OCI-M2 (cell line): Measurements from ENCODE around the gene ZAR1L.

Source experiments
- DNase-seq: peaks from one replicate; lab custom pipeline; 2025; ENCODE audit not compliant: unreplicated experiment; lab: John Stamatoyannopoulos, UW

ZAR1L gene

GRCh38 chr13:32302461-32302860 is 12.7 kb downstream of the ZAR1L start:
- DNase-seq, result no peak

GRCh38 chr13:32300920-32301319 is 14.2 kb downstream of the ZAR1L start:
- DNase-seq, result no peak

GRCh38 chr13:32300406-32300805 is 14.8 kb downstream of the ZAR1L start:
- no peak for DNase-seq

- no peak for DNase-seq
Measured at GRCh38 chr13:32299893-32300292, 15.3 kb downstream of the ZAR1L start.

- DNase-seq, result no peak
Measured at GRCh38 chr13:32298695-32299094, 16.5 kb downstream of the ZAR1L start.

GRCh38 chr13:32297206-32297605 is 18.0 kb downstream of the ZAR1L start:
- DNase-seq, result no peak

GRCh38 chr13:32285633-32285965 is 29.6 kb downstream of the ZAR1L start:
- DNase-seq, result no peak

- no peak for DNase-seq
Measured at GRCh38 chr13:32284927-32285632, 30.1 kb downstream of the ZAR1L start.

- DNase-seq, result no peak
Measured at GRCh38 chr13:32282096-32282711, 33.0 kb downstream of the ZAR1L start.

- no peak for DNase-seq
Measured at GRCh38 chr13:32281096-32281495, 34.1 kb downstream of the ZAR1L start.

- no peak for DNase-seq
Measured at GRCh38 chr13:32278426-32278825, 36.7 kb downstream of the ZAR1L start.

- no peak for DNase-seq
Measured at GRCh38 chr13:32277839-32278238, 37.3 kb downstream of the ZAR1L start.

GRCh38 chr13:32272021-32272683 is 43.0 kb downstream of the ZAR1L start:
- no peak for DNase-seq

- no peak for DNase-seq
Measured at GRCh38 chr13:32267836-32268439, 47.2 kb downstream of the ZAR1L start.

GRCh38 chr13:32266130-32266529 is 49.0 kb downstream of the ZAR1L start:
- DNase-seq, result no peak

GRCh38 chr13:32265726-32266125 is 49.4 kb downstream of the ZAR1L start:
- DNase-seq, result no peak

- no peak for DNase-seq
Measured at GRCh38 chr13:32264407-32264806, 50.8 kb downstream of the ZAR1L start.

GRCh38 chr13:32262619-32263018 is 52.5 kb downstream of the ZAR1L start:
- no peak for DNase-seq

- DNase-seq, result no peak
Measured at GRCh38 chr13:32262165-32262564, 53.0 kb downstream of the ZAR1L start.

GRCh38 chr13:32261567-32261966 is 53.6 kb downstream of the ZAR1L start:
- no peak for DNase-seq

GRCh38 chr13:32259116-32259515 is 56.0 kb downstream of the ZAR1L start:
- DNase-seq, result no peak

GRCh38 chr13:32257649-32258048 is 57.5 kb downstream of the ZAR1L start:
- DNase-seq, result no peak
